ENCODE data around the gene PAMR1. TPM values are rescaled to one million over a fixed set of nuclear protein-coding genes. Genes with fewer than 3 reads are reported as not detected.
"Not testable (repeated sequence)": the region's sequence is repeated elsewhere in the genome, so short reads cannot be mapped to it uniquely, and the experiment has no call there.

Gene PAMR1, protein sequence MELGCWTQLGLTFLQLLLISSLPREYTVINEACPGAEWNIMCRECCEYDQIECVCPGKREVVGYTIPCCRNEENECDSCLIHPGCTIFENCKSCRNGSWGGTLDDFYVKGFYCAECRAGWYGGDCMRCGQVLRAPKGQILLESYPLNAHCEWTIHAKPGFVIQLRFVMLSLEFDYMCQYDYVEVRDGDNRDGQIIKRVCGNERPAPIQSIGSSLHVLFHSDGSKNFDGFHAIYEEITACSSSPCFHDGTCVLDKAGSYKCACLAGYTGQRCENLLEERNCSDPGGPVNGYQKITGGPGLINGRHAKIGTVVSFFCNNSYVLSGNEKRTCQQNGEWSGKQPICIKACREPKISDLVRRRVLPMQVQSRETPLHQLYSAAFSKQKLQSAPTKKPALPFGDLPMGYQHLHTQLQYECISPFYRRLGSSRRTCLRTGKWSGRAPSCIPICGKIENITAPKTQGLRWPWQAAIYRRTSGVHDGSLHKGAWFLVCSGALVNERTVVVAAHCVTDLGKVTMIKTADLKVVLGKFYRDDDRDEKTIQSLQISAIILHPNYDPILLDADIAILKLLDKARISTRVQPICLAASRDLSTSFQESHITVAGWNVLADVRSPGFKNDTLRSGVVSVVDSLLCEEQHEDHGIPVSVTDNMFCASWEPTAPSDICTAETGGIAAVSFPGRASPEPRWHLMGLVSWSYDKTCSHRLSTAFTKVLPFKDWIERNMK
- 1 to 10 TPM; 3.7 to 8.5 (median 5.9) TPM for polyA plus RNA-seq (ENCODE audit: insufficient read length in 3 of 3)

- DNase-seq (ENCODE audit: low read depth in 3 of 3, low spot score in 2 of 3) = peak in 1 of 3 donors; percentile 61
Observed at GRCh38 chr11:35525501-35526175, at the start of gene PAMR1. Gene PAMR1, minus strand, starts transcription at chr11:35525616. Its CDS starts 31 bp downstream, at chr11:35525585.

GRCh38 chr11:35571696-35572095, 46.3 kb upstream of the PAMR1 start:
- no peak for DNase-seq (ENCODE audit: low read depth in 3 of 3, low spot score in 2 of 3)

DNA sequence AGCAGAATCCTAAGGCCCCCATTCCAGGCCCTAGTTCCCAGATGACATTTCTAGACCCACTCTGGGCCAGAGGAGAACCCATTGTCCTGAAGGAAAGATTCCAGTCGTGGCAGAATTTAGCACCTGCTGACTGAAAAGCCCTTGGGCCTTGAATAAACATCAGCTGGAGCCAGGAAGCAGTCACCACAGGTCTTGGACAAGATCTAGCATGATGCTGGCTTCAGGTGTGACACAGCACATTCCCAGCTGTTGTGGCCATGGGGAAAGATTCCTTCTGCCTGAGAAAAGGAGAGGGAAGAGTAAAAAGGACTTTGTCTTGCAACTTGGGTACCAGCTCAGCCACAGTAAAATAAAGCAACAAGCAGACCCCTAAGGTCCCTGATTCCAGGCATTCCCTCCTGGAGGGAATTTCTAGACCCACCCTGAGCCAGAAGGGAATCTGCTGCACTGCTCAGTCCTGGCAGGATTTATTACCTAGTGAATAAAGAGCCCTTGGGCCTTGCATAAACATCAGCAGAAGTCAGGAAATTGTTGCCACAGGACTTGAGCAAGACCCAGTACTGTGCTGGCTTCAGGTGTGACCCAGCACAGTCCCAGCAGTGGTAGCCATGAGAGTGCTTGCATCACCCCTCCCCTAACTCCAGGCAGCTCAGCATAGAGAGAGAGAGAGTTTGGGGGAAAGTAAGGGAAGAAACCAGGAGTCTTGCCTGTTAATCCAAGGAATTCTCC, 42.5 kb upstream of the PAMR1 start:
- DNase-seq (ENCODE audit: low read depth in 3 of 3, low spot score in 2 of 3) = no peak

- DNase-seq (ENCODE audit: low read depth in 3 of 3, low spot score in 2 of 3) = no peak
Observed at GRCh38 chr11:35566885-35567284, 41.5 kb upstream of the PAMR1 start.

GRCh38 chr11:35566181-35566580, 40.8 kb upstream of the PAMR1 start:
- DNase-seq (ENCODE audit: low read depth in 3 of 3, low spot score in 2 of 3) = no peak

DNA sequence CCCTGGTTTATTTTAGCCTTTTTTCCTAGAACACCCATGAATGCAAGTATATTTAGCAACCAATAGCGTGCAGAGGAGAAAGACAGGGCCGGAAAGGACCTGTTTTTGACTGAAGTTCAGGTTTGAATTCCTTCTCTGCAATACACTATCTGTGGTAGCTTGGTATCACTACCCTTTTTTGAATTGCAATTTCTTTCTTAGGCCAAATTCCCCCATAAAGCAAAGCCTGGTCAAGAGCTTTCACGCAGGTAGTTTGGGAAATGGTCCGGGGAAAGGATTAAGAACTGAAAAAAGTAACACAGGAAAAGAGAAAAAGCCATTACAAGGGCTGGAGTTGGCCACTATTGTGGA, 38.8 kb upstream of the PAMR1 start:
- no peak for DNase-seq (ENCODE audit: low read depth in 3 of 3, low spot score in 2 of 3)

DNA sequence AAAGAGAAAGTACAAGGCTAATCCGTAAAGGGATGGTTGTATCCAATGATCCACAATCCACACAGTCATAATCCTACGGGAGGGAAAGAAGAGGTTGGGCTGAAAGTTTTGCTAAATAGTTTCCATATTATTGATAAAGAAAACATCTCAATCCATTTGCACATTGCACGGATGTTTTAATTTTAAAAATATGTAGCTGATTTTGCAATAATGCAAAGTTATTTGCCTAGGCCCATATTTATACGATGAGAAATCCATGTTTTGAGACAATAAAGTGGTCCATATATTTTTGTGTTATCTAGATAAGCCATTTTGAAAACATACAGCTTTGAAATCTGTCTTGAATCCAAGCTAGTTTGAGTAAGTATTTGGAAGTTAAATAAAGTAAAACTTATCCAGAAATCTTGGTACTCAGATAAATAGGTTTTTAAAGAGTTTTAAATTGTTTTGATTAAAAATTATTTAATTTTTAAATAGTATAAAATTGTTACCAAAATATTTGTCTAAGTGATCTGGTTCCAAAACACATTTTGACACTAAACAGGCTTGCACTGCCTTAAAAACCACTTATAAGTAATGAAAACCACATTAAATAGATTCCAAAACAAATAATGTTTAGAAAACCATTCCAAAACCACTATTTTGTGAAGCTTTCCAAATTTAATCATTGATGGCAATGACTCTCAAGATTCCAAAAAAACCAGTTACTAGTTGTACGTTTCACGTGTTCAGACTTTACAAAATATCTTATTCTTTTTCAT, 38.2 kb upstream of the PAMR1 start:
- no peak for DNase-seq (ENCODE audit: low read depth in 3 of 3, low spot score in 2 of 3)

DNA sequence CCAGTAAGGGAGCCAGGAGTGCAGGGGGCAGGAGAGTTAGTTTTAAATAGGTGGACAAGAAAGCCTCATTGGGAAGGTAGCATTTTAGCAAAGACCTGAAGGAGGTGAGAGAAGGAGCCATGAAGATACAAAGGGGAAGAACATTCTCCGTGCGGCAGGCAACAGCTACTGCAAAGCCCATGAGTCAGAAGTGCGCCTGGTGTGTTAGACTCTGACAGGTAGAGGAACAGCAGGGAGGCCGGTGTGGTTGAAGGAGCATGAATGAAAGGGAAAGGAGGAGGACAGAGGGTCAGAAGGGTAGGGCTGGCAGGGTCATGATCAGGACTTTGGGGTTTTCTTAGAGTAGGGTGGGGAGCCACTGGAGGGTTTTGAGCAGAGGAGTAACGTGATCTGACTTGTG, 34.5 kb upstream of the PAMR1 start:
- DNase-seq (ENCODE audit: low read depth in 3 of 3, low spot score in 2 of 3) = no peak

DNA sequence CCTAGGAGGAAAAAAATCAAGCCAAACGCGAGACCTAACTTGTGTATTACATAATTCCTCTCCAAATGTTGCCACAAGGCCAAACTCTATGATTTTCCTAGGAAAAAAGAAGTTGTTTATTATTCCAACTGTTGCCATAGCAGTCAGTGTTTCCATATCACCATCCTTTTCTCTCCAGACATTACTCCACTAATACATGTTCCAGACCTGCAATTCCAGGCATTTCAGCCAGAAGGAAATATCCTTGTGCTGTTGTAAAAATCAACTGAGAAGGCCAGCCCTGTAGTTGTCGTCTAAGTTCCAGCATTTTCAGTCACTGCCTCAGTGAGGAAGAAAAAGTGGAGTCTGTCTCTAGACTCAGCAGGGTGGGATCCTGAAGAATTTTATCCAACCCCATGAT, 33.1 kb upstream of the PAMR1 start:
- no peak for DNase-seq (ENCODE audit: low read depth in 3 of 3, low spot score in 2 of 3)

DNA sequence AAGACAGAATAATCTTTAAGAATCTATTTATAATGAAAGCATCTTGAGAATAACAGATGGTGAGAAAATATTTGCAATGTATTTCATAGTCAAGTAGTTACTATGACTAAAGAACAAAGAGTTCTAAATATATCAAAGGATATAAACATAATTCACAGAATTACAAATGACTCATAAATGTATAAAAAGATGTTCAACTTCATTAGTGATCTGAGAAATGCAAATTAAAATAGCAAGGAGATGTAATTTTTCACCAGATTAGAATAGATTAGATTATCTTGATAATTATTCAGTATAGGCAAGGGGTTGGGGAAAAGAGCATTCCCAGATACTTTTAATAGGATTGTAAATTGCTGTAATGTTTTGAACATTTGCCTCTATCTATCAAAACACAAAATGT, 30.1 kb upstream of the PAMR1 start:
- DNase-seq (ENCODE audit: low read depth in 3 of 3, low spot score in 2 of 3) = no peak

GRCh38 chr11:35554491-35555437, 29.3 kb upstream of the PAMR1 start:
- DNase-seq (ENCODE audit: low read depth in 3 of 3, low spot score in 2 of 3) = no peak

GRCh38 chr11:35553831-35554230, 28.4 kb upstream of the PAMR1 start:
- DNase-seq (ENCODE audit: low read depth in 3 of 3, low spot score in 2 of 3) = no peak

- DNase-seq (ENCODE audit: low read depth in 3 of 3, low spot score in 2 of 3) = no peak
Observed at GRCh38 chr11:35553021-35553420, 27.6 kb upstream of the PAMR1 start.

GRCh38 chr11:35552616-35553015, 27.2 kb upstream of the PAMR1 start:
- DNase-seq (ENCODE audit: low read depth in 3 of 3, low spot score in 2 of 3) = no peak

GRCh38 chr11:35550374-35551036, 25.1 kb upstream of the PAMR1 start:
- DNase-seq (ENCODE audit: low read depth in 3 of 3, low spot score in 2 of 3) = no peak

- no peak for DNase-seq (ENCODE audit: low read depth in 3 of 3, low spot score in 2 of 3)
Observed at GRCh38 chr11:35549787-35550186, 24.4 kb upstream of the PAMR1 start.

- no peak for DNase-seq (ENCODE audit: low read depth in 3 of 3, low spot score in 2 of 3)
Observed at GRCh38 chr11:35548925-35549561, 23.6 kb upstream of the PAMR1 start.

- not testable (repeated sequence) for DNase-seq (ENCODE audit: low read depth in 3 of 3, low spot score in 2 of 3)
Observed at GRCh38 chr11:35547995-35548394, 22.6 kb upstream of the PAMR1 start.
